Coronary artery (tissue), 2 donors: ENCODE measurements around the gene CFLAR.
"Not testable (repeated sequence)": the region's sequence is repeated elsewhere in the genome, so short reads cannot be mapped to it uniquely, and the experiment has no call there.

Experiments
- DNase-seq: peaks from one replicate; pipeline ENCODE4 v3.0.0-alpha.2; 2017; ENCODE audit warnings: low spot score
- H3K27ac ChIP-seq, 2 donors: fragments of 200-600 bp; sonication (generic); one replicate each; pipeline ENCODE4 v1.5.1; 2016 to 2019
- H3K4me3 ChIP-seq: fragments of 200-600 bp; sonication (generic); 2 replicates; pipeline ENCODE4 v1.5.1; 2016; ENCODE audit warnings: mild to moderate bottlenecking, moderate library complexity
- TF ChIP-seq, protein P1 (sequence below): fragments of 200-600 bp; sonication (generic); IDR thresholded peaks from one replicate; pipeline ENCODE4 v1.5.1; 2019; ENCODE audit warnings: antibody characterized with exemption

Gene CFLAR

DNA sequence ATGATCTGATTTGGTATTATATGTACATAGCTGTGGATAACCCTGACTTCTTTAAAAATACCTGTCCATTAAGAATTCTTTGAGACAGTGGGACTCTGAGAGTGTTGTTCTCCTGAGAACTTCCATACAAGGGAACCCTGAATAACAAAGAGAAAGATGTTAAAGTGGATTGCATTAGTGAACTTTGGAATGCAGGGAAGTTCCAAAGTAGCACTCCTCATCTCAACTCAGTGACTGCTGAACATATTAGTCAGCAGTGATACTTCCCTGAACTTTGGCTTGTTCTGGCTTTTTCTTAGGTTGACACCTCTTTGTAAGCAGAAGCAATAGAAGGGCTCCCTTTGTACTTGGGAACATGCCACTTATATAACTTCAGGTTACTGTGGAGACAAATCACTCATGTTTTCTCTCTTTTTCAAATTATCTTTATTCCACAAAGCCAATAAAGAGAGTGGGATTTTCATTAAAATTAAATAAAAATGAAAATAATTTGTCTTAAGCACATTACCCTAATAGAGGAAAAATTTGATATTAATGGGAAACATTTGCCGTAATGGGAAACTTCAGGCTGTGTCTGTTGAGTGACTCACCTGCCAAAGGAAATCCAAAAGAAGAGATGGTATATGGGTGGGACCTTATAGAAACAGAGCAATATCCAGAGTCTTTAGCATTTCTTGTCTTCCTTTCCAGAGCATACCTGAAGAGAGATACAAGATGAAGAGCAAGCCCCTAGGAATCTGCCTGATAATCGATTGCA is 33.3 kb downstream of the CFLAR start:
- Histone ChIP-seq H3K4me3 (no peak overlapping the region), H3K27ac (peak overlapping the region; percentile 2 to 35)
- TF ChIP-seq, protein P1, sequence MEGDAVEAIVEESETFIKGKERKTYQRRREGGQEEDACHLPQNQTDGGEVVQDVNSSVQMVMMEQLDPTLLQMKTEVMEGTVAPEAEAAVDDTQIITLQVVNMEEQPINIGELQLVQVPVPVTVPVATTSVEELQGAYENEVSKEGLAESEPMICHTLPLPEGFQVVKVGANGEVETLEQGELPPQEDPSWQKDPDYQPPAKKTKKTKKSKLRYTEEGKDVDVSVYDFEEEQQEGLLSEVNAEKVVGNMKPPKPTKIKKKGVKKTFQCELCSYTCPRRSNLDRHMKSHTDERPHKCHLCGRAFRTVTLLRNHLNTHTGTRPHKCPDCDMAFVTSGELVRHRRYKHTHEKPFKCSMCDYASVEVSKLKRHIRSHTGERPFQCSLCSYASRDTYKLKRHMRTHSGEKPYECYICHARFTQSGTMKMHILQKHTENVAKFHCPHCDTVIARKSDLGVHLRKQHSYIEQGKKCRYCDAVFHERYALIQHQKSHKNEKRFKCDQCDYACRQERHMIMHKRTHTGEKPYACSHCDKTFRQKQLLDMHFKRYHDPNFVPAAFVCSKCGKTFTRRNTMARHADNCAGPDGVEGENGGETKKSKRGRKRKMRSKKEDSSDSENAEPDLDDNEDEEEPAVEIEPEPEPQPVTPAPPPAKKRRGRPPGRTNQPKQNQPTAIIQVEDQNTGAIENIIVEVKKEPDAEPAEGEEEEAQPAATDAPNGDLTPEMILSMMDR: no peak
- DNase-seq: no peak

GRCh38 chr2:201149821-201150165 is 33.8 kb downstream of the CFLAR start:
- not testable (repeated sequence) for H3K4me3 ChIP-seq, DNase-seq
- H3K27ac ChIP-seq: peak overlapping the region in 1 of 2 donors; percentile 35

- TF ChIP-seq, protein P1: no peak
- DNase-seq: no peak
- H3K27ac ChIP-seq: peak overlapping the region; percentile 48 to 72
- H3K4me3 ChIP-seq: peak overlapping the region; percentile 3
These were observed 34.6 kb downstream of the CFLAR start for GRCh38 chr2:201150454-201151020.

DNA sequence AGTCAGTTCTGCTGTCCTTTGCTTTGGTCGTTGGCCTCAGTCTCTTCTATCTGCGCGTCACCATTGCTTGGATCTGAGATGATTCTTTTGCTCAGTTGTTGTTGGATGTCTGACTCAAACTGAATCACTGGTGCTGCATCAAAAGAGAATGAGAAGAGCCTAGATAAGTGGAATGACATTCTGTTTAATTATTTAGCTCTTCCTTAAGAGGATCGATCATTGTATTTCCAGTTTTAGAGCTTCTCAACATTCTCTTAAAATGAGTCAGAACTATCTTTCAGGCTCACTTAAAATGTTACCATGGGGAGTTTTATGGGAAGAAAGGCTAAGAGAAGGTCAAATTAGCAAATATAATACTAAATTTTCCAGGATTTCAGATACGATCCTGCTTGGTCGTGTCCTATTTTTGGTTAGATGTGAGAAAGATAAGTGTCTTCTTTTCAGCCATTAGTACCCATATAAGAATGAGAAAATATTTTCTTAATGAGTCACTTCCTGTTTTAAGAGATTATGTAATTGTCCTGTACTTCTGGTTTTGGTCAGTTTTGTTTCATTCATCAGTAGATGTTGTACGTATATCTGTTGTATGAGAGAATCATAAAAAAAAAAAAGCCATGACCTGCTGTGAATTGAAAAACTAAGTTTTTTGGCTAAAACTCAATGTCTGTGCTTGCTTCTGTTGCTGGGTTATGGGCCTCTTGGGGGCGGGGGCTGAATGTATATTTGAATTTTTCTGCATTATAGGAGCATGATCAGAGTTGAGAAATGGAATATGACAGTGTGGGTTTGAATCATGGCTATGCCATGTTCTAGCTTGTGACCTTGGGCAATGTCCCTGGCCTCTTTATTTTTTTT is 35.4 kb downstream of the CFLAR start:
- peak overlapping the region; percentile 48 to 72 for H3K27ac ChIP-seq
- peak overlapping the region; percentile 3 for H3K4me3 ChIP-seq
- DNase-seq: no peak
- TF ChIP-seq, protein P1: no peak

DNA sequence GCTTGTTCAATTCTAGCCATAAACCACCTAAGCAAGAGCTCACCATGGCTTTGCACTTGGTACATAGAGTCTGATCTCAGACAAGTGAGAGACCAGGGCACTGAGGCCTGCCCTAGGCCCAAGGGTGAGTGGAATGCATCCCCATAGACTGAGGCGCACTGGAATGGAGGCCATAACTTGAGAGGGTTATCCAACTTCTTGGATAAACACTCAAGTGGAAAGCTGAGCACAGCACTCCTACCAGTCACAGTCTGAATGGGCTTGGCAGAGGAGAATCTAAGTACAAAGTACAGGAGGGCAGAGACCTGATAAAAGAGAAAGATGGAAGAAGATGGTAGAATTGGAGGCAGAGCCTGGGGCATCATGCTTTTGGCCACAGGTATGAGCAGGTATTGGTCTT is 36.6 kb downstream of the CFLAR start:
- no peak overlapping the region for H3K4me3 ChIP-seq
- no peak for DNase-seq
- TF ChIP-seq, protein P1: no peak
- H3K27ac ChIP-seq: peak overlapping the region; percentile 3 to 47

- peak overlapping the region in 1 of 2 donors; percentile 47 for H3K27ac ChIP-seq
- TF ChIP-seq, protein P1: no peak
- no peak for DNase-seq
- H3K4me3 ChIP-seq: no peak overlapping the region
These were observed 37.2 kb downstream of the CFLAR start for GRCh38 chr2:201152999-201153815.
